HG03432 (cell line): Measurements from ENCODE around the gene ARHGAP42.

ENCODE experiments used
- ATAC-seq: cut with Tn5 transposase; IDR thresholded peaks from one replicate; pipeline ENCODE4 v1.9.1; 2021; ENCODE audit warnings: mild to moderate bottlenecking, moderate library complexity; ENCODE audit not compliant: unreplicated experiment

The ARHGAP42 gene

GRCh38 chr11:100942016-100942415 lies 254.9 kb downstream of the ARHGAP42 start:
- ATAC-seq = no peak

- no peak for ATAC-seq
These were observed 261.8 kb downstream of the ARHGAP42 start for GRCh38 chr11:100948936-100949335.

DNA sequence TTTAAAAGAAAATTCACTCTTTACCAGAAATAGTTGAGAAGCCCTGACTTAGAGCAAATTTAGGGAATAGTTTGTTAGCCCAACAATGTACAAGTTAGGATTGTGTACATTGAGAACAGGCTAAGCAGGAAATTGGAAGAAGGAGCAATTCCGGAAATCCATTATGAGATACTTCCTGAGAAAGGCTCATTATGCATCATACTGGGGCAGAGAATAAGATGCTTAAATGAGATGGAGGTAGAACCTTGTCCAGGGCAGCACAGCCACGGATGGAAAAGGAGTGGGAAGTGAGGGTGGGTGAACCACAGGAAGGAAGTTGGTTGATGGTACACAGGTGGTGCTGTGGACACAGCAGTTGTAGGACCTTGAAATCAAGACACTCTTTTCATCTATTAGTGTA lies 262.4 kb downstream of the ARHGAP42 start:
- no peak for ATAC-seq

DNA sequence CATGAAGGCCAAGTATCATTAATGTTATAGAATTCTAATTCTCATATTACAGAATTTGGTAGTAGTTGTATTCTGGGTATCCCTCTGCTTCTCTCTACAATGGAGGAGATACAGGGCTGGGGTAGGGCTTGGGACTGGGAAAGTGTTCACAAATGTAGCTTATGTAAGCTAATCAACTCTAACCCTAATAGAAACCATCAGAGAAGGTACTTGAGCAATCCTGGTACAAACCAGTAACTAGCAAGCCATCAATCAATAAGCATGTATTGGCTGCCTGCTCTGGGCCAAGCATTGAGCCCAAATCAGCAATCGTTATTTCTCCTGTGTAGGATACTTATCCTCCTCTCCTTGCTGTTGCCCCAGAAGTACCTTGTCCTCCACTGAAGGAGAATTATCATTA lies 268.2 kb downstream of the ARHGAP42 start:
- no peak for ATAC-seq

GRCh38 chr11:100956351-100956750 lies 269.3 kb downstream of the ARHGAP42 start:
- no peak for ATAC-seq

GRCh38 chr11:100957499-100957898 lies 270.4 kb downstream of the ARHGAP42 start:
- ATAC-seq = no peak

DNA sequence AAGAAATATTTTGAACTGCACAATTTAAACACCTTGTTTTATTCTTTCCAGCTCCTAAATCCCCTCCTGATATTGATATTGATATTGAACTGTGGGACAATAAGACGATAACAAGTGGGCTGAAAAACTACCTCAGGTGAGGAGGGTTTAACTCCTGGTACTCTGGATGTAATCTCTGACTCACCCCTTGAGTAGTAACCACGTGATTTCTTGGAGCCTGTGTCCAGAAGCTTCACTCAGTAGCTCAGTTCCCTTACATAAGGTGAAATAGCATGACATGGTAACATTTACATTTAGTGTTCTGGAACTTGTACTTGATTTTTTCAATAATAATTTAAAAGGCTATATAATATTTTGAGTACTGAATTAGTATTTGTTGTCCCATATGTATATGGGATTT lies 274.5 kb downstream of the ARHGAP42 start:
- no peak for ATAC-seq

DNA sequence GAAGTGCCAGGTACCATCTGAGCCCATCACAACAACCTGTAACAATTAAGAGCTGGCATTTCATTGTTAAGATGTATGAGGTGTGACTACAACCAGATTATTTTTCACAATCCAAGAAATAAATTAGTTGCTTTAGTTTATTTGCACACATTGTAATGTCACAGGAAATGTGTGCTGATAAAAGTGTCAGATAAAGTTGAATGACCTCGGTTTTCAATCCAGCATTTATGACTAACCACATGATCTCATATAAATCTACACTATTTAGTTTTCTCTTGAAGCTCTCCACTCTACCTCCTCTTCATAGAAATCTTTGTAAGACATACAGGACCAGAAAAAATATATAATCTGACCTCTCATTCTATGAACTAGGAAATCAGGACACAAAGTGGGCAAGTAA lies 276.3 kb downstream of the ARHGAP42 start:
- no peak for ATAC-seq

- ATAC-seq = no peak
These were observed 277.3 kb downstream of the ARHGAP42 start for GRCh38 chr11:100964435-100964834.

- ATAC-seq = no peak
These were observed 278.3 kb downstream of the ARHGAP42 start for GRCh38 chr11:100965346-100965745.

DNA sequence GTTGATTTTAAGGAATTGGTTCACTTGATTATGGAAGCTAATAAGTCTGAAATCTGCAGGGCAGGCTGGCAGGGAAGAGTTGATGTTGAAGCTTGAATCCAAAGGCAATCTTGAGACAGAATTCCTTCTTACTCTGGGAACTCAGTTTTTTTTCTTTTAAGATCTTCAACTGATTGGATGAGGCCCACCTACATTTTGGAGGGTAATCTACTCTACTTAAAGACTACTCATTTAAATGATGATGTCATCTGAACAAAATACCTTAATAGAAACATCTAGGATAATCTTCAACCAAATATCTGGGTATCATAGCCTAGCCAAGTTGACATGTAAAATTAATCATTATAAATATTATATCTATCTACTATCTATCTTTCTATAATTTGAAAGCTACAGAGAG lies 279.3 kb downstream of the ARHGAP42 start:
- ATAC-seq = no peak

DNA sequence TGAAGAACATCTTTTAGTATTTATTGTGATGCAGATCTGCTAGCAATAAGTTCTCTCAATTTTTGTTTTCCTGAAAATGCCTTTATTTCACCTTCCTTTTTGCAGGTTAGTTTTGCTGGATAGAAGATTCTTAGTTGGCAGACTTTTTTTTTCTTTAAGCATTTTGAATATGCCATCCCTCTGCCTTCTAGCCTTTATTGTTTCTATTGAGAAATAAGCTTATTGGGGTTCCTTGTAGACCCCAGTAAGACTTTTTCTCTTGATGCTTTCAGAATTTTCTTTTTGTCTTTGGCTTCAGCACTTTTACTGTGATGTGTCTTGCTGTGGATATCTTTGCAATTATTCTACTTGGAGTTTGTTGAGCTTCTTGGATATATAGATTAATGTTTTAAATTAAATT lies 281.9 kb downstream of the ARHGAP42 start:
- ATAC-seq = no peak

- ATAC-seq = no peak
These were observed 283.4 kb downstream of the ARHGAP42 start for GRCh38 chr11:100970283-100971164.

GRCh38 chr11:100972046-100972445 lies 285.0 kb downstream of the ARHGAP42 start:
- no peak for ATAC-seq

DNA sequence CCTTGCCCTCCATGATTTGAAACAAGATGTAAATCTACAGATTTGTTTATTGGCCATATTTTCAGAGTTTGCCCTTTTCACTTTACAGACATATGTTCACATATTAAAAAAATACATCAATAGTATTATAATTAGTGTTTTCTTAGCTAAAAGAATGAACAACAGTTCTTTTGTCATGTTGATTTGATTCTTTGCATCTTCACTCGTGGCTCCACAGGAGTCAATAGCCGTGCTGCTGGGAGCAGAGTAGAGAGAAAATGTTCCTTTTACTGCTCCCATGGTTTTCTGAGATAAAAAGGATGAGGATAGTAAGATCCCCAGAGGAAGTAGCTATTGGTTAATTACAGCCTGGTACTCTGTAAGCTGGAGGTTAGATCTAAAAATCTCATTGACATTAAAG lies 291.4 kb downstream of the ARHGAP42 start:
- no peak for ATAC-seq

DNA sequence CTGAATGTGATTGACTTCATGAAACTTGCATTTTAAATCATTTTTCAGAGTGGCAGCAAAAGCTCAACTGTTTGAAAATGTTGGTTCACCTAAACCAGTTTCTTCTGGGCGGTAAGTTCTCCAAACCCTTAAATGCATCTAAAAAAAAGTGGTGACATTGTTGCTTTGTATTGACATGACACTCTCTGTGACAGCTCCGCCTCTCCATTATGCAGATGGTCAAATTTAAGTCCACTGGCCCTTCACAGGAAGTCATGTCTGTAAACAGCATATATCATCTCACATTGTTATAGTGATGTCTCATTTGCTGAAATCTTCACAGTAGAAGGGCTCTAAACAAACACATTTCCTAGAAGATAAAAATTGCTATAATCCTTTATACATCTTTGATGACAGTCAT lies 291.9 kb downstream of the ARHGAP42 start:
- ATAC-seq = no peak

GRCh38 chr11:100980156-100980555 lies 293.1 kb downstream of the ARHGAP42 start:
- ATAC-seq = no peak

- ATAC-seq = no peak
These were observed 294.2 kb downstream of the ARHGAP42 start for GRCh38 chr11:100981196-100981824.

- ATAC-seq = no peak
These were observed 297.6 kb downstream of the ARHGAP42 start for GRCh38 chr11:100984668-100985067.

DNA sequence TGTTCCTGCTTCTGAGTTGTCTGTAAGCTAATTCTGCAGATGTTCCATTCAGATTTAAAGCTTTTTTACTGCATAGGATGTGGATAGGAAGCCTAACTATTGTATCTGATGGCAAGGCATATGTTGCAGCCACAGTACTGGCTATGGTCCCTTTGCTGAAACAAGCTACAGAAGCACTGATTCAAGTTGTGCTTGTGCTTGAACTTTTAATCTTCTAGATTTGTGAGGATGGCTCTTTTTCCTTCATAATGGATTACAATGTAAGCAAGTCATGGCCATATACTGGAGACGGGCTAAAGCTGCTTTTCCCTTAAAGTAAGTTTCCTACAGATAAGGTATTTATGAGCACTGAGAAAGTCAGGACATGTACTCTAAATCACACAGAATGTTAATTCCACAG lies 303.8 kb downstream of the ARHGAP42 start:
- no peak for ATAC-seq

DNA sequence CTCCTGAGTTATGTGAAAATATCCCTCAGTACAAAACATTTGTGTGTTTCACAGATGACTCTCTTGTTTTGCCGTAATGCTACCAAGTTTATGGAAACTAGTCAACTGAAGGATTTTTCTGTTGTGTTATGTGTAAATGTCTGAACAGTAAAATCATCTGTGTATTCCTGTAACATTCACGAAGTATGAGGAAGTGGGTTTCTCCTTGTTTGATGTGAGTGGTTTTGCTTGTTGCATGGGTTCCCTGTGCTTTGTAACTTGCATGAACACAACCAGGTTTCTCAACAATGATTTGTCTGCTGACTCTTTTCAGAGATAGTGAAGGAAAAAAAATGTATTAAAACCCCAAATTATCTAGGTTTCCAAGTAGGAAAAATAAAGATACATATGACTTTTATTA lies 304.5 kb downstream of the ARHGAP42 start:
- ATAC-seq = no peak

DNA sequence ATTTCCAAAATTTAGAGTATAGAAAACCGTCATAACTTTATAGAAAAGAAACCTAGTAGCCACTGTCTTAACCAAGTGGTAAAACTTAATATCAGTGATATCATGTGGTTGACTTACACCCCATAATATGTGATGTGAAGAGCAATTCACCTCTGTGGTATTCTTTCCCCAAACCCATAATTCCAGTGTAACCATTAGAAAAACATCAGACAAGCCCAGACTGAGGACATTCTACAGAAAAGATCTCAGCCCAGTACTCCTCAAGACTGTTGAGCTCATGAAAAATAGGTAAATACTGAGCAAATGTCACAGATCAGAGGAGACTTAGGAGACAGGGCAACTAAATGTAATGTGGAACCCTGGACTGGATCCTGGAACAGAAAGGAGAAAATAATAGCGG lies 307.9 kb downstream of the ARHGAP42 start:
- no peak for ATAC-seq
